Cardiac septum (tissue), 1 donor: ENCODE results near the gene NT5E. TPM values are rescaled to one million over a fixed set of nuclear protein-coding genes. Genes with fewer than 3 reads are reported as not detected.

Experiments
- DNase-seq: peaks from one replicate; pipeline ENCODE4 v3.0.0-alpha.2; 2020; ENCODE audit warnings: low spot score
- intact Hi-C: fragments of 100-400 bp; cut with DNase I; formaldehyde crosslinking; loops from one replicate; pipeline ENCODE4 v1.14.0; 2022
- total RNA-seq: library from RNA; stranded (reverse); fragmentation: NEBNext Ultra II Directional; extraction: Animal tissue kit (Norgen Biotek cat#: 25700); gene quantifications from one replicate; pipeline ENCODE4 v1.2.1, GENCODE V29; 2021
- donor health status: DM: no; HTN: no; CAD: no.

NT5E gene
- total RNA-seq, 1 donor from 2014 or later: 5.9 TPM

DNA sequence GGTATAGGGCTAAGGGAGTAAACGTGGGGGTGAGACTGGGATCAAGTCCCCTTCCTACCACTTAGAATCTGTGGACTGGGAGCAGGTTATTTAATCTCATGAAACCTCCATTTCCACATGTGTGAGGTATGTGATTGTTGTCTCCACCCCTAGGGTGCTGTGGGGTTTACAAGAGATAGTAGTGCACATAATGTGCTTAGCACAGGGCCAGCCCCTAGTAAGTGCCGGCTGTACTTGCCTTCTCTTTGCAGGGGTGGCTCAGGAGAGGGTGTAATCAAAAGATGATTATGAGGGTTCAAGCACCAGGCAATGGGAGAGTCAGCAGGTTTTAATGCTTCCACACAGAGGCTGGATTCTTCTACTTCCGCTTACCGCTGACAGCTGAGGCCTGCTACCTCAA lies 6.9 kb downstream of the NT5E start:
- no peak for DNase-seq
- intact Hi-C loops: no loop called here

DNA sequence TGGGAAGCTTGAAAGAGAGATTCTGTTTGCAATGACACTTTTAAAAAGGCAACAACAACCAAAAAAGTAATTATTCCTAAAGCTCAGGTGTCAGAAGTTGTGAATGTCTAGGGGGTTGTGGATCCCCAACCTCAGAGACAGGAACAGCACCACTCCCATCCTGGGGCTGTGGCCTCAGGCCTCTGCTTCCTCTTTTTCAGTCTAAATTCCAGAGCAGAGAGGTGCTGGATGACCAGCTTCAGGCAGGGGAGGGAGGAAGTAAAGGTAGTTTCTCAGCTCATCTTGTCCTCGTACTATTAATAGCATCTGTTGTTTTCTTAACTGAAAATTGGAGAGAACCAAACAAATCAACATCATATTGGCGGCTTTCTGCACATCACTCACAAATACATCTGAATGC lies 8.3 kb downstream of the NT5E start:
- intact Hi-C loops: no loop called here
- DNase-seq: no peak

DNA sequence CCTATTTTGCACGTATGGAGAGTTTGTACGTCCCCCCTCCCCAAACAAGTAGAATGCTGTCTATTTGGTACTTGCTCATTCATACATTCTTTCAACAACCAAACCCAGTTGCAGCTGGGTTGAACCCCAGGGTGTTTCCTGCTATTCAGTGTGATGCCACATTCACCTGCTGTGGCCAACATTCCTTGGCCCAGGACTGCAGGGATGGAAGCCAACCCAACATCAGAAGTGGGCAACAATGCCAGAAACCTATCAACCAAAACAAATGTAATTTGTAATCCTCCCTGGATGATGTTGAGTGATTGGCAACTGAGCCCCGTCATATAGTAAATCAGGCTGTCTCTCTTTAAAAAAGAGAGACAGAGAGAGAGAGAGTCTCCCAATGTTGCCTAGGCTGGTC lies 8.9 kb downstream of the NT5E start:
- intact Hi-C loops: no loop called here
- DNase-seq: no peak

DNA sequence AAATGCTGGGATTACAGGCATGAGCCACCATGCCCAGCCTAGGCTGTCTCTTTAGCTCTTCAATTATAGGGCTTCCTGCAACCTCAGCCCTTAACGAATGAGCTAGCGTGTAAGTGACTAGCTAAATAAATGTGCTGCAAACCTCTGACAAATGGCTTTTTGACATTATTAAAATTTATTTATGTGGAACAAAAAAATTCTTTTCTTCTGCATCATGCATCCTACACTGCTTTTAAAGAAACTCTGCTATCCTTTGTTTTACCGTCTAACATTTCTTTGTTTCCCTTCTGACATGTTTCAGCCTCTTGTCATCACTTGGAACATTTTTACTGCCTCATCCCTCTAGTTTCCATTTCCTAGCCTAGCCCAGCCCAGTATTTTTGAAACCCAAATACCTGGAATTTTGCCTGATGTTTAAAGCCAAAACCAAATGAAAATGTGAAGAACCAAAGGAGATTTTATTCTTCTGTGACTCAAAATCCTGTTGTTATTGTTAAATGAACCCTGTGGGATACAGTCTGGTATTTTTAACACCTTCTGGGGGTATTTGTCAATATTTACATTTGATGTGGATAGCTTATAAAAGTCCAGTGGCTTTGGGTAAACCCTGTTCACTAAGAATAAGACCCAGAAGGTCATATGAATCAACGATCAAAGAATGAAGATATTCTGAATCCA lies 9.5 kb downstream of the NT5E start:
- DNase-seq: no peak
- intact Hi-C loops: no loop called here

DNA sequence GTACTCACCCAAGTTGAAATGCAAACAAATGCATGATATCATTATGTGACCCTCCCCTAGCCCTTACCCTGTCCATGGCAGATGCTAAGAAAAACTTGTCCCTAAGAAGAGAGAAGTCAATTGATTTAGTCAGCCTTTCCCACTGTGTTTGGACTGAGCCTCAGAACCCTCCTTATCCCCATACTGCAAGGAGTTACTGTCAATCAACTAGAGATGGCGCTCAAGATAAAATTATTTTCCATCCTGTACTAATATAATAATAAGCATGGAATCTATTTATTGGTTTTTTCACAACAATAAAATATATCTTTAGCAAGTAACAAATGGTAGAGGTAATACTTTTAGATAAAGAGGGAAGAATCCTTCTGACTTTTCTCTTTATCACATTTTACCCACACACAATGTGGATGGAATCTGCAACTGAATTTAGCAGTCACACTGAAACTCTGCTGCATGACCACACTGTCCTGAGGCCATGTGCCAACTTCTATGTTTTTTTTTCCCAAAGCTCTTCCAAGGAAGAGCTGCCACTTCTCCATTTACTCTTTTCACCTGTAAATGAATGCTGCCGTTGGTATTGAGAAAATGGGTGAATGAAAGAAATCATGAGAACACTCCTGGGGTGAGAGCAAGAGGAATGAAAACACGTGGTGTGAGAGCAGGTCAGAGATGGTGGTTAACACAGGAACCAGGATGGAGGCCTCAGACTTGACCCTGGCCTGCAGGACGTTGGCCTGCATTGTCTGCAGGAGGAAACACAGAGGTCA lies 10.5 kb downstream of the NT5E start:
- intact Hi-C loops: no loop called here
- DNase-seq: no peak

DNA sequence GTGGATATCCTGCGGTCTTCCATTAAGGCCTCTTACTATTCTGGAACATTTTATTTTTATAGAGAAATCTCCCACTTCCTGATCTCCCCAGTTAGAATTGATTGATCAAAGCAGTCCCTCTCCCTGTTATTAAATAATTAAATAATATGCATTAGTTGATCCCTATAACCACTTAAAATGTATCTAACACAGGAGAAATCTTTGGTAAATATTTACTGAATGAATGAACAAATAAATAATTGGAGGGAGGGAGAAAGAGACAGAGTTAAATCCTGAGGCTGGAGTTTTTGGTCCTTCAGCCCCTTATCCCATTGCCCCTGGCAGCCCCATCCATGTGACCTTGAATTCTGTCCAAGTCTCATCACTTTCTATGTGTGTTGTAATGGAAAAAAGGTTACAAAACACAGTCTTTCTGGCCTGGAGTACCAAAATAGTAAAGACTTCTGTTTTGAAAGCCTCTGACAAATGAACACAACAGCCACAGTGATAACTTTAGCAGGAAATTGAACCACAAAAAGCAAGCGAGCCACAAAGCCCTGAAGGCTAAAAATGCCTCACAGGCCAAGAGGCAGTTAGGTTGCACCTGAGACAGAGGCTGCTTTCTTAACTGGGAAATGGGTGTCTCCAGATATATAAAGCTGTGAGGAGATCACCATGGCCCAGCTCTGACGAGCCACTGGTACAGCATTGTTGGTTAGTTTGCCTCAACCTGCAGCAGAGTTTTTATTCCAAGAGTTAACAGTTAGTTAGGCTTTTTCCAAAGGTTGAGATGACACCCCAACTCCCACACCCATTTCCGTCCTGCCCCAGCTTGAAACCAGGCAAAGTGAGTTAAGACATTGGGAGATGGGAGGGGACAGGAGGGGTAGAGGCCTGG lies 11.3 kb downstream of the NT5E start:
- intact Hi-C loops: no loop called here
- DNase-seq: no peak

DNA sequence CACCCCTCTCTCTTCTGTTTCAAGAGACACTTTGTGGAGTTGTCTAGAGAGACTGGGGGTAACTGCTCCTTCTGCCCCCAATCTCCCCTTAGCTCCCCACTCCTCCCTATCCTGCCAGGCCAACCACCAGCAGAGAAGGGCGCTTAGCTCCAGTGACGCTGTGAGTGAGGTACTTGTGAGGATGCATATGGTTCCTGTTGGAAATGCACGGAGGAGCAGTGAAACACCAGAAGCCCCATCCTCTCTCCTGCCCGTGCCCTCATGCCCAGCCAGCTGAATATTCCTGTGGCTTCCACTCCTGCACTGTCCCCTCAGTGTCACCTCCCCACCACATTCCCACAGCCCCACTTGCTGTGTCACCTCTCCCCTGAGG lies 11.9 kb downstream of the NT5E start:
- intact Hi-C loops: no loop called here
- no peak for DNase-seq

DNA sequence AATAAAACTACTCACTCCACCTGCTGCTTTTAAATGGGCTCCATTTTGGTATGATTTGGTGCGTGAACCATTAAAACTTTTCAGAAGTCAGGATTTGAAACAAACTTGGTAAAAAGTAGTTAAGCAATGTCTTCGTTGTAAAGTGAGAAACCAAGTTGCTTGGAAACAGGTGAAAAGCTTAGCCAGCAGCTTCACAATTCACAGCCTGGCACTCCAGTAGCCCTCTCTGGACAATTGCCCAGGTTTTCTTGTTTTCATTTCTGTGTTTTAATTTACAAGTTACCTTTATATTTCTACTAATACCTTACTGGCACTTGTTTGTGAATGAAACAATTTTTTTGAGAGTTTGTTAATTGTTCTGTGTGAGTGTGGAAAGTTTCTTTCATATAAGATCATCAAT lies 12.8 kb downstream of the NT5E start:
- no peak for DNase-seq
- intact Hi-C loops: no loop called here

DNA sequence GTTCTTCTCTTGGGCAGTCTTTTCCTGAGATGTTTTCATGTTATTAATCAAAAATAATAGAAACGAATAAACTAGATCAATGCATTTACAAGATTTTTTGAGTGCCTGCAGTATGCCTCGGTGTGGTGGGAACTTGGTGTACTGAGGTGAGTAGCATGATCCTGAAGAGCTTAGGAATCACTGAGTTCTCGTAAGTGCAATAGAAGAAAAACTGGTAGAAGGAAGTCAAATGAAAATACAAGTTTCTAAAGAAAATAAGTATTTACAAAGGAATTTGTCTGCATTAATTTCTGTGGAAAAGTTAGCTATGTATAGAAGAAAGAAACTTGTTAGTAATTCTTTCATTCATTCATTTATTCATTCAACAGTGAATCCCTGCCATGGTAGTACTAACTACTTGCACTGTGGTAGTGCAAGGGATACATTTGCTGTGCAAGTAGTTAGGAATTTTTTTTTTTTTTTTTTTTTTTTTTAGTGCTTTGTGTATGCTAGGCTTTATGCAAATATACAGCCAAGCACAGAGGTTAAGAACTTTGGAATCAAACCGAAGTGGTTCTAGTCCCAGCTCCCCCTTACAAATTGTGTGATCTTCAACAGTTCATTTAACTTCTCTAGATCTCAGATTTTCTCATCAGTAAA lies 13.9 kb downstream of the NT5E start:
- DNase-seq: no peak
- intact Hi-C loops: no loop called here

DNA sequence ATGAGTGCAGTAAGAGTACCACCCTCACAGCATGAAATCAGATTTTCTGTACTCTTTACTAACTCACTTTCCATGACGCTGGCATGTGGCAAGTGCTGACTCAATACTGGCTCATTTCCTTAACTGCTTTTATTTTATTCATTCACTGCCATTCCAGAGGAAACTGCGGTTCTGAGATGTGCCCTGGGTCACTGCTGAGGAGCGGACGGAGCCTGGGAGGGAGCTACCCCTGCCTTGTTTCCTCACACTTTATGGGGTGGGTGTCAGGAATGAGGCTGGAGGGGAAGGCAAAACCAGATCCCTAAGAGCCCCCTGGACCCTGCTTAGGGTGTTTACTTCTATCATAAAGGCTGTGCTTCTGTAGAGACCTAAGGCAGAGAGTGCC lies 14.4 kb downstream of the NT5E start:
- intact Hi-C loops: no loop called here
- no peak for DNase-seq

DNA sequence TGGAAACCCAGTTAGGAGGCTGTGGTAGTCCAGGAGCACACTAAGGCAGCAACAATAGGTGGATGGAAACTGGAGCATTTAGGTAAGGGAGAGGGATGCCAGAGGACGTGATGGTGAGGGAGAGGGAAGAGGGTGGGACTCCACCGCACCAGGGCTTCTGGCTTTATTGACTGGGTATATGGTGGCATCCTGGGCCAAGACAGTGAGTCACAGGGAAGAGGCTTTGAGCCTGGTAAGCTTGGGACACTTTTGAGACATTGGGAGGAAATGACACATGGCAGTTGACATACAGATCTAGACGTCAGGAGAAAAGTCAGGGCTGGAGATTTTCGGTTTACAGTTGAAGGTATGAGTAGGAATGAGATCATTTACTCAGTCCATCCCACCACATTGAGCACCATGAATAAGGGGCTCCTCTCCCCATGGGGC lies 14.9 kb downstream of the NT5E start:
- DNase-seq: no peak
- intact Hi-C loops: no loop called here

DNA sequence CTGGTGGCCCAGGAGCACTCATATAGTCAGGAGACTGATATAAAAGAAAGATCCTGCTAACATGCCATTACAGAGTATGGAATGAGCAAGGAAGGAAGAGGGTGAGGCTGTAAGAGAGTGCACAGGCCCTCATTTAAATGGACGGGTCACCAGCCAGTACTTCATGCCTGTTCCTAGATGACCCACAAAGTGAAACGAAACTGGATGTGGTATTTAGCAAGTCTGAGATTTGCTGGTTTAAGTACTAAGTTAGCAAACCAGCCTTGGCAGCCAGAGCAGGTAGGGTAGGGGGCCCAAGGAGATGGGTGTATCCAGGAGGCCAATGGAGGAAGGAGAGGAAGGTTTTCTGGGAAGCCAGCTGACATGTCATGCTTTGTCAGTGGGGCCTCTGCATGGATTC lies 15.9 kb downstream of the NT5E start:
- DNase-seq: no peak
- intact Hi-C loops: no loop called here

DNA sequence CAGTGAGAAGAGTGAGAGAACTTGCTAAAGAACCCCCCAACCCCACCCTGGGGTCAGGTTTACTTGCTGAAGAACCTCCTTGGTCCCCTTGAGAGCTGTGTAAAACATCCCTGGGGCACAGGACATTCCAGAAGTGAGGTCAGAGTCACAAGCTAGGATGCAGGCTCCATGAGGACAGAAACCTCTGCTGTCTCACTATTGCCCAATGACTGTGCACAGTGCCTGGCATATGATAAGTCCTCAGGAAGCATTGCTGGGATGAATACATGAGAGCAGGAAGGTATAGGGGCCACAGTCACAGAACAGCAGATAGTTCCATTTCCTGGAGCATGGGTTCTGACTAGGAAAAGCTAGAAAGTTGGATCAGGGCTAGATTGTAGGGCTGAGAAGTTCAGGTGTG lies 18.4 kb downstream of the NT5E start:
- DNase-seq: no peak
- intact Hi-C loops: no loop called here

DNA sequence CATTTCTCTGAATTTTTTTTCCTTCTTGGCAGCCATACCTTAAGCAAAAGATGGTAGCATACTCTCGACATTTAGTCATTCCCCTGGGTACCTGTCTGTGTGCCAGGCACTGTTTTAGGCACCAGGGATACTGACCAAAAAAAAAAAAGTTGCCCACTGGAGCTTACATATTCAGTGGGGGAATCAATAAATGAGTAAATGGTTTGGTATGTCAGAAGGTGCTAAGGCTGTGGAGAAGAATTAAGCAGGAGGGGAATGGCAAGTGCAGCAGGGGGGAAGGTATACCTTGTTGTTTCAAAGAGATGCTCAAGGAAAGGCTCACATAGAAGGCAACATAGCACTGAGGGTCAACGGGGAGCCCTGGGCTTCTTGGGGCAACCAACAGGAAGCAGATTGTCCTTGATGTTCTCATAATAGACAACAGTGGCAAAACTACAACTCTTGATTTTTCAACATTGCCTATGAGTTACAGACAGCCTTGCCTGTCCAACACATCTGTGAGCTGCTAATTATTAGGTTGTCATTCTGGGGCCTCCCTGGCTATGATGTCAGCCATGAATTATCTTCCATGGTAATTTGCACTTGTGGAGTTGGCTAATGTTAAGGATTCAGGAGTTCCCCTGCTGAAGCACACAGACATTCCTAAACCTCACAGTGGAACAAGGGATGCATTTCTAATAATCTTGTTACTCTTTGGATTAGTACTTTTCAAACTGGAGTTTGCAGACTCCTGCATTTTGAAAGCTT lies 19.6 kb downstream of the NT5E start:
- DNase-seq: no peak
- intact Hi-C loops: no loop called here

DNA sequence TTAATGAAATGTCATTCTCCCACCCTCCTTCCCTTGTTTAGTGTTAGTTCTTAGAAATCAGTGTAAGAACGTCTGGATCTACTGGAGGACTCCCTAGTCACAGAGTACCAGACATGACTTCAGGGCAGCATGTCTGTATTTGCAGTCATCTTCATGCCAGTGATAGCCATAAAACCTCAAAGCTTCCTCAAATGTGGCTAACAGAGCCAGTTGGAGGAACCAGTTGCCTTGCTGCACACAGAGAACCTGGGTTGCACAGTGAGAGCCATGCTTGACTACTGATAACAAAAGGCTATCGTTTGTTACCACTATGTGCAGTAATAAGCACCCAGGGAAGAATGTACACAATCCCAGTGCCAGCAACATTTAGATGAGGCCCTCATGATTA lies 20.1 kb downstream of the NT5E start:
- DNase-seq: no peak
- intact Hi-C loops: no loop called here

DNA sequence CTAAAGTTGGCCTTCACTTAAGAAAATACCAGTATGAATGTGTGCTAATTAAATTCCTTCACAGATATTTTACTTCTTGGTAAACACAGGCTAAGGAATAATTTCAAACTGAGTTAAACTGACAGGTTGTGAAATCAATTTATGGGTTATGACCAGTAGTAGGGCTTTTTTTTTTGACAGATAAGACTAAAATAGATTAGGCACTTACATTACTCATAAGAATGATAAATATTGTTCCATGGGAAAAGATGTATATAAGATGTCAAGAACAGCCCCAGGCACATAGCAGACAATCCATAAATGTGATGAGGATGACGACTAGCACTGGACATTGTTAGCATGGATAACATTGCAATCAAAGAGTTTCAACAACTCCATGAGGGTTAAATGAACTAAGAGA lies 22.9 kb downstream of the NT5E start:
- no peak for DNase-seq
- intact Hi-C loops: no loop called here

DNA sequence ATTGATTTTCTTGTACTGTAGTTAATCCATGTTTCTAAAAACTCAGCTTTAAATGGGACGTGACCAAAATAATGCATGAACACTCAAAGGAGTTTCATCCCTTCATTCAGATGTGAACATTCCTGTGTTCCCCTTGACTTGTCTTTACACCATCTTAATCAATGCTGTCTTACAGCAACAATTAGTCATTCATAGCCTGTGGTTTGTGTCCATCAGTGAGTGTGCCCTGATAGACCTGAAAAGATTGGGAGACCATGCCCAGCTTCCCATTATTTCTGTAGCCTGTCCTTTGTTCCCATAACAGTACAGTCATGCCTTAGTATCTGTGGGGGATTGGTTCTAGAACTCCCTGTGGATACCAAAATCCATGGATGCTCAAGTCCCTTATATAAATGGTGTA lies 23.9 kb downstream of the NT5E start:
- DNase-seq: no peak
- intact Hi-C loops: no loop called here

DNA sequence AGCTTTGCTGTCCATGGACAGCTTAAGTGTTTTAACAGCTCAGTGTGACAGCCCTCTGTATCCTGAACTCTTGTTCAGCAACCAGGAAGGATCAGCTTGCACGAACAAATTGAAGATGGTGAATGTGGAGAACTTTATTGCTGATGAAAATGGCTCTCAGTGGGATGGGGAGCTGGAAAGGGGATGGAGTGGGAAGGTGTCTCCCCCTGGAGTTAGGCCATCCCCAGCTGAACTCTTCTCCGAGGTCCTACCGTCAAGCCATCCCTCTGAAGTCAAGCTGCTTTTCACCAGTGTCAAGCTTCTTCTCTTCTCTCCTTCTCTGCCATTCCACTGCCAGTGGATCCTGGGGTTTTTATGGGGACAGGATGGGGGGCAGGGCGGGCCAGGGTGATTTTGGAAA lies 26.6 kb downstream of the NT5E start:
- DNase-seq: no peak

DNA sequence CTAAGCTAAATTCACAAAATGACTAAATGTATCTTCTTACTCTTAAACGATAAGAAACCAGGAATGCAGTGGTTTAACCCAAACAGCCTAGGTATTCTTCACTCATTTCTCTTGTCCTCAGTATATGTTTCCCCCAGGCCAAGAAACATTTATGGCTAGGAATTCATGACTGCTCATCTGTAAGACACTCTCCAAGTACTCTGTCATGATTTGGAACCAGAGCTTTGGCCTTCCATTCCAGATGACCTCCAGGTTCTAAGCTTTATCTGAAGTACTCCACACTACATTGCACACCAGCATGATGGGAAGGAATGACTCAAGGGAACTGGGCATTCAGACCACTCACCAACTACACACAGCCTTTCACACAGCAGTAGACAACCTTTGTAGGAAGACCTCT lies 29.3 kb downstream of the NT5E start:
- intact Hi-C loops: no loop called here
- no peak for DNase-seq

More for the DNA sequence above, 26.6 kb downstream of the NT5E start:
- intact Hi-C loops: no loop called here
